Measurements from ENCODE around the gene ANKRD55.

- TF ChIP-seq POLR2A (IDR thresholded peaks at IDR 0.05) = no peak
- TF ChIP-seq CTCF (IDR thresholded peaks at IDR 0.05) = no peak
These were observed 105.0 kb downstream of the ANKRD55 start for GRCh38 chr5:56128113-56128512.

All from lower leg skin (tissue), 3 donors.